ENCODE results near the gene CMAS.

DNA sequence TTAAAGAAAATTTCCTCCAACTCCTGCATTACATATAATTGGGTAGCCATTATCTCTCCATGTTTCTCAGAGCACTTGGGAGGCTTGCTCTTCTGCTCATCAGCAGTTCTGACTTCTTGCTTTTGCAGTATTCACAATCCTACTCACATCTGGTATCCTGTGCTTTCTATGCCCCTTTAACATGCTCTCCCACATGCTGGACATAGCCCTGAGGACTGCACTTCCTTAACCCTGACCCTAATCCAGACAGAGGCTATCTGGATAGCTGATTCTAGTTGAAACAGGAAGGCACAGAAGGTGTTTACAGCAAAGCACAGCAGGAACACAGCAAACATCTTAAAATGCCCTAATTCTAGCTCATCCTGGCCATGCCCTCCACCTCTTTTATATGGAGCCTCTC, 7.3 kb upstream of the CMAS start:
- TF ChIP-seq, protein P1, sequence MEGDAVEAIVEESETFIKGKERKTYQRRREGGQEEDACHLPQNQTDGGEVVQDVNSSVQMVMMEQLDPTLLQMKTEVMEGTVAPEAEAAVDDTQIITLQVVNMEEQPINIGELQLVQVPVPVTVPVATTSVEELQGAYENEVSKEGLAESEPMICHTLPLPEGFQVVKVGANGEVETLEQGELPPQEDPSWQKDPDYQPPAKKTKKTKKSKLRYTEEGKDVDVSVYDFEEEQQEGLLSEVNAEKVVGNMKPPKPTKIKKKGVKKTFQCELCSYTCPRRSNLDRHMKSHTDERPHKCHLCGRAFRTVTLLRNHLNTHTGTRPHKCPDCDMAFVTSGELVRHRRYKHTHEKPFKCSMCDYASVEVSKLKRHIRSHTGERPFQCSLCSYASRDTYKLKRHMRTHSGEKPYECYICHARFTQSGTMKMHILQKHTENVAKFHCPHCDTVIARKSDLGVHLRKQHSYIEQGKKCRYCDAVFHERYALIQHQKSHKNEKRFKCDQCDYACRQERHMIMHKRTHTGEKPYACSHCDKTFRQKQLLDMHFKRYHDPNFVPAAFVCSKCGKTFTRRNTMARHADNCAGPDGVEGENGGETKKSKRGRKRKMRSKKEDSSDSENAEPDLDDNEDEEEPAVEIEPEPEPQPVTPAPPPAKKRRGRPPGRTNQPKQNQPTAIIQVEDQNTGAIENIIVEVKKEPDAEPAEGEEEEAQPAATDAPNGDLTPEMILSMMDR (IDR thresholded peaks at IDR 0.05), result no peak
- TF ChIP-seq POLR2A (IDR thresholded peaks at IDR 0.05) (no peak), EP300 (IDR thresholded peaks at IDR 0.05) (no peak)

Measured in stomach (tissue), 4 donors.